IPS-NIHi7 (cell line): ENCODE results near the gene INMT.

Experiments used
- DNase-seq: peaks from one replicate; pipeline ENCODE4 v3.0.0; 2012; ENCODE audit warnings: mixed read lengths; ENCODE audit errors: extremely low spot score

Gene INMT

GRCh38 chr7:30780941-30781340 lies 29.0 kb downstream of the INMT start:
- DNase-seq = no peak

- no peak for DNase-seq
These were observed 30.8 kb downstream of the INMT start for GRCh38 chr7:30782690-30783089.

- DNase-seq = no peak
These were observed 33.9 kb downstream of the INMT start for GRCh38 chr7:30785786-30786185.

GRCh38 chr7:30787486-30787885 lies 35.6 kb downstream of the INMT start:
- no peak for DNase-seq

GRCh38 chr7:30788640-30789333 lies 36.9 kb downstream of the INMT start:
- DNase-seq = no peak

- no peak for DNase-seq
These were observed 37.4 kb downstream of the INMT start for GRCh38 chr7:30789334-30789711.

GRCh38 chr7:30790356-30790755 lies 38.4 kb downstream of the INMT start:
- DNase-seq = no peak

- DNase-seq = peak; percentile 75
These were observed 39.2 kb downstream of the INMT start for GRCh38 chr7:30791114-30791513.

- no peak for DNase-seq
These were observed 43.4 kb downstream of the INMT start for GRCh38 chr7:30795161-30795948.

- no peak for DNase-seq
These were observed 44.4 kb downstream of the INMT start for GRCh38 chr7:30796105-30796869.

GRCh38 chr7:30797176-30798040 lies 45.5 kb downstream of the INMT start:
- no peak for DNase-seq

GRCh38 chr7:30799206-30799975 lies 47.5 kb downstream of the INMT start:
- no peak for DNase-seq

GRCh38 chr7:30799976-30800661 lies 48.2 kb downstream of the INMT start:
- no peak for DNase-seq

- peak; percentile 84 for DNase-seq
These were observed 48.9 kb downstream of the INMT start for GRCh38 chr7:30800785-30801252.

- DNase-seq = no peak
These were observed 50.9 kb downstream of the INMT start for GRCh38 chr7:30802812-30803211.

GRCh38 chr7:30804078-30804661 lies 52.2 kb downstream of the INMT start:
- no peak for DNase-seq

- DNase-seq = no peak
These were observed 53.3 kb downstream of the INMT start for GRCh38 chr7:30805081-30805691.

GRCh38 chr7:30805931-30806330 lies 54.0 kb downstream of the INMT start:
- no peak for DNase-seq
